HEK293 (cell line): ENCODE measurements around the gene ZKSCAN8.

Experiments used
- EGR2 ChIP-seq: fragments of 450-650 bp; formaldehyde crosslinking; IDR thresholded peaks from 2 replicates; pipeline ENCODE4 v1.5.1; 2016; ENCODE audit warnings: low read depth, missing biosample characterization, missing genetic modification characterization
- GLIS2 ChIP-seq: fragments of 450-650 bp; formaldehyde crosslinking; IDR thresholded peaks from 2 replicates; pipeline ENCODE4 v1.5.1; 2016; ENCODE audit warnings: missing biosample characterization, missing genetic modification characterization
- KLF1 ChIP-seq: fragments of 450-650 bp; formaldehyde crosslinking; IDR thresholded peaks from 2 replicates; pipeline ENCODE4 v1.5.1; 2016; ENCODE audit warnings: missing biosample characterization, missing genetic modification characterization
- OSR2 ChIP-seq: fragments of 450-650 bp; formaldehyde crosslinking; IDR thresholded peaks from 2 replicates; pipeline ENCODE4 v1.5.1; 2016; ENCODE audit warnings: missing biosample characterization, missing genetic modification characterization
- SP2 ChIP-seq: fragments of 450-650 bp; formaldehyde crosslinking; IDR thresholded peaks from 2 replicates; pipeline ENCODE4 v1.5.1; 2016; ENCODE audit warnings: missing biosample characterization, missing genetic modification characterization
- TCF7L2 ChIP-seq: IDR thresholded peaks from 2 replicates; pipeline ENCODE4 v1.6.1; 2011; ENCODE audit warnings: low read depth, mild to moderate bottlenecking, inconsistent platforms, low read length, moderate library complexity, borderline replicate concordance
- ZEB2 ChIP-seq: fragments of 450-650 bp; formaldehyde crosslinking; IDR thresholded peaks from 2 replicates; pipeline ENCODE4 v1.5.1; 2016; ENCODE audit warnings: missing biosample characterization, missing genetic modification characterization
- ZFP37 ChIP-seq: fragments of 450-650 bp; formaldehyde crosslinking; IDR thresholded peaks from 2 replicates; pipeline ENCODE4 v1.5.1; 2016; ENCODE audit warnings: missing biosample characterization, missing genetic modification characterization
- ZIC2 ChIP-seq: fragments of 450-650 bp; formaldehyde crosslinking; IDR thresholded peaks from 2 replicates; pipeline ENCODE4 v1.5.1; 2016; ENCODE audit warnings: missing biosample characterization, missing genetic modification characterization
- ZNF112 ChIP-seq: fragments of 450-650 bp; formaldehyde crosslinking; IDR thresholded peaks from 2 replicates; pipeline ENCODE4 v1.5.0; 2017; ENCODE audit warnings: missing biosample characterization, missing genetic modification characterization
- ZNF114 ChIP-seq: fragments of 450-650 bp; formaldehyde crosslinking; IDR thresholded peaks from 2 replicates; pipeline ENCODE4 v1.5.0; 2017; ENCODE audit warnings: missing biosample characterization, missing genetic modification characterization
- ZNF133 ChIP-seq: fragments of 450-650 bp; formaldehyde crosslinking; IDR thresholded peaks from 2 replicates; pipeline ENCODE4 v1.5.1; 2016; ENCODE audit warnings: missing biosample characterization, missing genetic modification characterization
- ZNF140 ChIP-seq: fragments of 450-650 bp; formaldehyde crosslinking; IDR thresholded peaks from 2 replicates; pipeline ENCODE4 v1.5.1; 2016; ENCODE audit warnings: missing biosample characterization, missing genetic modification characterization
- ZNF146 ChIP-seq: fragments of 450-650 bp; formaldehyde crosslinking; IDR thresholded peaks from 2 replicates; pipeline ENCODE4 v1.5.1; 2016; ENCODE audit warnings: missing biosample characterization, missing genetic modification characterization
- ZNF169 ChIP-seq: fragments of 450-650 bp; formaldehyde crosslinking; IDR thresholded peaks from 2 replicates; pipeline ENCODE4 v1.5.1; 2016; ENCODE audit warnings: missing biosample characterization, missing genetic modification characterization
- ZNF211 ChIP-seq: fragments of 450-650 bp; formaldehyde crosslinking; IDR thresholded peaks from 2 replicates; pipeline ENCODE4 v1.5.1; 2016; ENCODE audit warnings: low read depth, missing biosample characterization, missing genetic modification characterization
- ZNF221 ChIP-seq: fragments of 450-650 bp; formaldehyde crosslinking; IDR thresholded peaks from 2 replicates; pipeline ENCODE4 v1.5.1; 2017; ENCODE audit warnings: missing biosample characterization, missing genetic modification characterization, borderline replicate concordance
- ZNF239 ChIP-seq: fragments of 450-650 bp; formaldehyde crosslinking; IDR thresholded peaks from 2 replicates; pipeline ENCODE4 v1.5.1; 2016; ENCODE audit warnings: missing biosample characterization, missing genetic modification characterization
- ZNF24 ChIP-seq: fragments of 450-650 bp; formaldehyde crosslinking; IDR thresholded peaks from 2 replicates; pipeline ENCODE4 v1.5.1; 2016; ENCODE audit warnings: missing biosample characterization, missing genetic modification characterization
- ZNF37A ChIP-seq: fragments of 450-650 bp; IDR thresholded peaks from 2 replicates; pipeline ENCODE4 v1.5.1; 2018; ENCODE audit warnings: missing biosample characterization, missing genetic modification characterization
- ZNF501 ChIP-seq: fragments of 450-650 bp; formaldehyde crosslinking; IDR thresholded peaks from 2 replicates; pipeline ENCODE4 v1.5.1; 2016; ENCODE audit warnings: missing biosample characterization, missing genetic modification characterization
- ZNF521 ChIP-seq: fragments of 450-650 bp; formaldehyde crosslinking; IDR thresholded peaks from 2 replicates; pipeline ENCODE4 v1.5.1; 2017; ENCODE audit warnings: missing biosample characterization, mild to moderate bottlenecking, missing genetic modification characterization
- ZNF544 ChIP-seq: fragments of 450-650 bp; formaldehyde crosslinking; IDR thresholded peaks from 2 replicates; pipeline ENCODE4 v1.5.0; 2017; ENCODE audit warnings: missing biosample characterization, missing genetic modification characterization
- ZNF549 ChIP-seq: fragments of 450-650 bp; IDR thresholded peaks from 2 replicates; pipeline ENCODE4 v1.5.1; 2018; ENCODE audit warnings: missing biosample characterization, missing genetic modification characterization, mild to moderate bottlenecking, inconsistent platforms, moderate library complexity
- ZNF621 ChIP-seq: fragments of 450-650 bp; formaldehyde crosslinking; IDR thresholded peaks from 2 replicates; pipeline ENCODE4 v1.5.1; 2017; ENCODE audit warnings: missing biosample characterization, missing genetic modification characterization
- ZNF626 ChIP-seq: fragments of 450-650 bp; sonication (Bioruptor Pico); formaldehyde crosslinking; IDR thresholded peaks from 2 replicates; pipeline ENCODE4 v1.5.1; 2018; ENCODE audit warnings: missing biosample characterization, missing genetic modification characterization, inconsistent platforms
- ZNF660 ChIP-seq: fragments of 450-650 bp; IDR thresholded peaks from 2 replicates; pipeline ENCODE4 v1.5.1; 2018; ENCODE audit warnings: missing biosample characterization, mild to moderate bottlenecking, missing genetic modification characterization
- ZNF664 ChIP-seq: fragments of 450-650 bp; formaldehyde crosslinking; IDR thresholded peaks from 2 replicates; pipeline ENCODE4 v1.5.1; 2016; ENCODE audit warnings: missing biosample characterization, missing genetic modification characterization
- ZNF707 ChIP-seq: fragments of 450-650 bp; formaldehyde crosslinking; IDR thresholded peaks from 2 replicates; pipeline ENCODE4 v1.5.1; 2016; ENCODE audit warnings: missing biosample characterization, missing genetic modification characterization
- TF ChIP-seq, protein P1 (sequence below): fragments of 450-650 bp; formaldehyde crosslinking; IDR thresholded peaks from 2 replicates; pipeline ENCODE4 v1.5.1; 2016; ENCODE audit warnings: missing biosample characterization, missing genetic modification characterization
- TF ChIP-seq, protein P2 (sequence below): fragments of 450-650 bp; formaldehyde crosslinking; IDR thresholded peaks from 2 replicates; pipeline ENCODE4 v1.5.1; 2016; ENCODE audit warnings: missing biosample characterization, missing genetic modification characterization
- TF ChIP-seq, protein P3 (sequence below): fragments of 450-650 bp; formaldehyde crosslinking; IDR thresholded peaks from 2 replicates; pipeline ENCODE4 v1.5.1; 2016; ENCODE audit warnings: missing biosample characterization, missing genetic modification characterization
- TF ChIP-seq, protein P4 (sequence below): fragments of 450-650 bp; formaldehyde crosslinking; IDR thresholded peaks from 2 replicates; pipeline ENCODE4 v1.5.1; 2017; ENCODE audit warnings: missing biosample characterization, missing genetic modification characterization
- TF ChIP-seq, protein P5 (sequence below): fragments of 450-650 bp; formaldehyde crosslinking; IDR thresholded peaks from 2 replicates; pipeline ENCODE4 v1.5.1; 2016; ENCODE audit warnings: missing biosample characterization, missing genetic modification characterization

ZKSCAN8 gene

DNA sequence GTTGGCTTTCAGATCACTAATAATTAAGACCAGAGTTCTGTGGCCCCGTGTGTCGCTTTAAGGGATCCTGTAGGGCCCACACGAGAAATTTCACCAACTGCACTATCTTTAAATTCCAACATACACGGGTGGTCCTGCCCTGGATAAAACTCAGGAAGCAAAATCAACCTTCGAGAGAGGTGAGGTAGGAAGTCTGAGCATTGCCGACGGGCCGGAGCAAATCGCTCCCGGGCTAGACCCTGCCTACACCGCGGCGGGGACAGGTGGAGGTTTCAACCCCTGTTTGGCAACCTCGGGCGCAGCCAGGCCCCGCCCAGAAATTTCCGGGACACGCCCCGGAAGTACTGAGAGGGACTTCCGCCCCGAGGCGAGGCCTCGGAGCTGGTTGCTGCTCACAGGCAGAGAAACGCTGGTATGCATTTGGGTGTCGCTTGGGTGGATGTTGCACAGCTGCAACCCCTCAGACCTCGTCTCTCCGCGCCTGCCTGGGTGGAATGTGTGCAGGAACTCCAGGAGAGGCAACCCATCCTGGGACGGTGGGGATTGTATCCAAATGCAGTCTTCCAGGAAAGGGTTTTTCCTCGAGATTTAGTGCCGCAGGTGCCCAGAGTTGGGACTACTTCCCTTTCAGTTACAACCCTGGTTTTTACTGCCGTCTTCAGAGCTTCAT lies 19.9 kb downstream of the ZKSCAN8 start (continued):
- TF ChIP-seq ZNF621 (tag by site-specific recombination) (no peak), ZNF169 (no peak), ZNF544 (tag by site-specific recombination) (no peak), ZEB2 (tag by site-specific recombination) (peak; percentile 36; the same call in 1 of the 2 replicates), ZFP37 (tag by site-specific recombination) (0 out of 2 replicates have a peak, but pooled peaks have one; percentile 13), ZNF239 (no peak), SP2 (tag by site-specific recombination) (peak; percentile 88), ZNF211 (tag by site-specific recombination) (no peak), ZNF146 (tag by site-specific recombination) (no peak), ZNF140 (tag by site-specific recombination) (no peak), ZNF221 (no peak), ZNF114 (no peak), TCF7L2 (no peak), ZIC2 (no peak), ZNF501 (peak; percentile 64; the same call in 1 of the 2 replicates), ZNF660 (tag by site-specific recombination) (peak; percentile 54; the same call in 1 of the 2 replicates), ZNF549 (no peak), ZNF521 (tag by site-specific recombination) (no peak), OSR2 (tag by site-specific recombination) (no peak), ZNF133 (tag by site-specific recombination) (no peak), ZNF707 (tag by site-specific recombination) (no peak), ZNF112 (tag by site-specific recombination) (no peak), ZNF626 (tag by site-specific recombination) (no peak), ZNF24 (no peak), KLF1 (peak; percentile 63; the same call in 1 of the 2 replicates), ZNF37A (no peak), GLIS2 (tag by site-specific recombination) (no peak), EGR2 (tag by site-specific recombination) (no peak), ZNF664 (tag by site-specific recombination) (no peak)
- TF ChIP-seq, protein P1, sequence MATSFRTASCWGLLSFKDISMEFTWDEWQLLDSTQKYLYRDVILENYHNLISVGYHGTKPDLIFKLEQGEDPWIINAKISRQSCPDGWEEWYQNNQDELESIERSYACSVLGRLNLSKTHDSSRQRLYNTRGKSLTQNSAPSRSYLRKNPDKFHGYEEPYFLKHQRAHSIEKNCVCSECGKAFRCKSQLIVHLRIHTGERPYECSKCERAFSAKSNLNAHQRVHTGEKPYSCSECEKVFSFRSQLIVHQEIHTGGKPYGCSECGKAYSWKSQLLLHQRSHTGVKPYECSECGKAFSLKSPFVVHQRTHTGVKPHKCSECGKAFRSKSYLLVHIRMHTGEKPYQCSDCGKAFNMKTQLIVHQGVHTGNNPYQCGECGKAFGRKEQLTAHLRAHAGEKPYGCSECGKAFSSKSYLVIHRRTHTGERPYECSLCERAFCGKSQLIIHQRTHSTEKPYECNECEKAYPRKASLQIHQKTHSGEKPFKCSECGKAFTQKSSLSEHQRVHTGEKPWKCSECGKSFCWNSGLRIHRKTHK (tag by site-specific recombination): no peak
- TF ChIP-seq, protein P2, sequence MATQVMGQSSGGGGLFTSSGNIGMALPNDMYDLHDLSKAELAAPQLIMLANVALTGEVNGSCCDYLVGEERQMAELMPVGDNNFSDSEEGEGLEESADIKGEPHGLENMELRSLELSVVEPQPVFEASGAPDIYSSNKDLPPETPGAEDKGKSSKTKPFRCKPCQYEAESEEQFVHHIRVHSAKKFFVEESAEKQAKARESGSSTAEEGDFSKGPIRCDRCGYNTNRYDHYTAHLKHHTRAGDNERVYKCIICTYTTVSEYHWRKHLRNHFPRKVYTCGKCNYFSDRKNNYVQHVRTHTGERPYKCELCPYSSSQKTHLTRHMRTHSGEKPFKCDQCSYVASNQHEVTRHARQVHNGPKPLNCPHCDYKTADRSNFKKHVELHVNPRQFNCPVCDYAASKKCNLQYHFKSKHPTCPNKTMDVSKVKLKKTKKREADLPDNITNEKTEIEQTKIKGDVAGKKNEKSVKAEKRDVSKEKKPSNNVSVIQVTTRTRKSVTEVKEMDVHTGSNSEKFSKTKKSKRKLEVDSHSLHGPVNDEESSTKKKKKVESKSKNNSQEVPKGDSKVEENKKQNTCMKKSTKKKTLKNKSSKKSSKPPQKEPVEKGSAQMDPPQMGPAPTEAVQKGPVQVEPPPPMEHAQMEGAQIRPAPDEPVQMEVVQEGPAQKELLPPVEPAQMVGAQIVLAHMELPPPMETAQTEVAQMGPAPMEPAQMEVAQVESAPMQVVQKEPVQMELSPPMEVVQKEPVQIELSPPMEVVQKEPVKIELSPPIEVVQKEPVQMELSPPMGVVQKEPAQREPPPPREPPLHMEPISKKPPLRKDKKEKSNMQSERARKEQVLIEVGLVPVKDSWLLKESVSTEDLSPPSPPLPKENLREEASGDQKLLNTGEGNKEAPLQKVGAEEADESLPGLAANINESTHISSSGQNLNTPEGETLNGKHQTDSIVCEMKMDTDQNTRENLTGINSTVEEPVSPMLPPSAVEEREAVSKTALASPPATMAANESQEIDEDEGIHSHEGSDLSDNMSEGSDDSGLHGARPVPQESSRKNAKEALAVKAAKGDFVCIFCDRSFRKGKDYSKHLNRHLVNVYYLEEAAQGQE (tag by site-specific recombination): no peak
- TF ChIP-seq, protein P3, sequence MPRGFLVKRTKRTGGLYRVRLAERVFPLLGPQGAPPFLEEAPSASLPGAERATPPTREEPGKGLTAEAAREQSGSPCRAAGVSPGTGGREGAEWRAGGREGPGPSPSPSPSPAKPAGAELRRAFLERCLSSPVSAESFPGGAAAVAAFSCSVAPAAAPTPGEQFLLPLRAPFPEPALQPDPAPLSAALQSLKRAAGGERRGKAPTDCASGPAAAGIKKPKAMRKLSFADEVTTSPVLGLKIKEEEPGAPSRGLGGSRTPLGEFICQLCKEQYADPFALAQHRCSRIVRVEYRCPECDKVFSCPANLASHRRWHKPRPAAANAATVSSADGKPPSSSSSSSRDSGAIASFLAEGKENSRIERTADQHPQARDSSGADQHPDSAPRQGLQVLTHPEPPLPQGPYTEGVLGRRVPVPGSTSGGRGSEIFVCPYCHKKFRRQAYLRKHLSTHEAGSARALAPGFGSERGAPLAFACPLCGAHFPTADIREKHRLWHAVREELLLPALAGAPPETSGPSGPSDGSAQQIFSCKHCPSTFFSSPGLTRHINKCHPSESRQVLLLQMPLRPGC (tag by site-specific recombination): no peak
- TF ChIP-seq, protein P4, sequence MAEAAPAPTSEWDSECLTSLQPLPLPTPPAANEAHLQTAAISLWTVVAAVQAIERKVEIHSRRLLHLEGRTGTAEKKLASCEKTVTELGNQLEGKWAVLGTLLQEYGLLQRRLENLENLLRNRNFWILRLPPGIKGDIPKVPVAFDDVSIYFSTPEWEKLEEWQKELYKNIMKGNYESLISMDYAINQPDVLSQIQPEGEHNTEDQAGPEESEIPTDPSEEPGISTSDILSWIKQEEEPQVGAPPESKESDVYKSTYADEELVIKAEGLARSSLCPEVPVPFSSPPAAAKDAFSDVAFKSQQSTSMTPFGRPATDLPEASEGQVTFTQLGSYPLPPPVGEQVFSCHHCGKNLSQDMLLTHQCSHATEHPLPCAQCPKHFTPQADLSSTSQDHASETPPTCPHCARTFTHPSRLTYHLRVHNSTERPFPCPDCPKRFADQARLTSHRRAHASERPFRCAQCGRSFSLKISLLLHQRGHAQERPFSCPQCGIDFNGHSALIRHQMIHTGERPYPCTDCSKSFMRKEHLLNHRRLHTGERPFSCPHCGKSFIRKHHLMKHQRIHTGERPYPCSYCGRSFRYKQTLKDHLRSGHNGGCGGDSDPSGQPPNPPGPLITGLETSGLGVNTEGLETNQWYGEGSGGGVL: no peak
- TF ChIP-seq, protein P5, sequence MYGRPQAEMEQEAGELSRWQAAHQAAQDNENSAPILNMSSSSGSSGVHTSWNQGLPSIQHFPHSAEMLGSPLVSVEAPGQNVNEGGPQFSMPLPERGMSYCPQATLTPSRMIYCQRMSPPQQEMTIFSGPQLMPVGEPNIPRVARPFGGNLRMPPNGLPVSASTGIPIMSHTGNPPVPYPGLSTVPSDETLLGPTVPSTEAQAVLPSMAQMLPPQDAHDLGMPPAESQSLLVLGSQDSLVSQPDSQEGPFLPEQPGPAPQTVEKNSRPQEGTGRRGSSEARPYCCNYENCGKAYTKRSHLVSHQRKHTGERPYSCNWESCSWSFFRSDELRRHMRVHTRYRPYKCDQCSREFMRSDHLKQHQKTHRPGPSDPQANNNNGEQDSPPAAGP (tag by site-specific recombination): no peak
